Duodenal mucosa (tissue), 2 donors: ENCODE results near the gene CHST9.

Experiments
- H3K27ac ChIP-seq: one replicate; pipeline ENCODE4 v1.7.0; 2013; ENCODE audit warnings: low read depth, low read length
- H3K27me3 ChIP-seq, 2 donors: one replicate each; pipeline ENCODE4 v1.7.0; 2013; ENCODE audit warnings: low read length in 2 of 2, control low read depth in 1 of 2; ENCODE audit not compliant: insufficient read depth in 2 of 2, control insufficient read depth in 1 of 2
- H3K36me3 ChIP-seq, 2 donors: one replicate each; pipeline ENCODE4 v1.7.0; 2013; ENCODE audit warnings: low read length in 2 of 2, control low read depth in 1 of 2; ENCODE audit not compliant: insufficient read depth in 2 of 2, control insufficient read depth in 1 of 2
- H3K4me1 ChIP-seq, 2 donors: one replicate each; pipeline ENCODE4 v1.7.0; 2013; ENCODE audit warnings: low read length in 2 of 2, control low read depth in 1 of 2; ENCODE audit not compliant: insufficient read depth in 2 of 2, control insufficient read depth in 1 of 2
- H3K4me3 ChIP-seq, 2 donors: one replicate each; pipeline ENCODE4 v1.7.0; 2013; ENCODE audit warnings: low read length in 2 of 2, low read depth in 1 of 2
- H3K9ac ChIP-seq, 2 donors: one replicate each; pipeline ENCODE4 v1.7.0; 2013; ENCODE audit warnings: low read length in 2 of 2, low read depth in 1 of 2
- H3K9me3 ChIP-seq, 2 donors: one replicate each; pipeline ENCODE4 v1.7.0; 2013; ENCODE audit warnings: low read length in 2 of 2, control low read depth in 1 of 2; ENCODE audit not compliant: control insufficient read depth in 1 of 2

CHST9 gene

DNA sequence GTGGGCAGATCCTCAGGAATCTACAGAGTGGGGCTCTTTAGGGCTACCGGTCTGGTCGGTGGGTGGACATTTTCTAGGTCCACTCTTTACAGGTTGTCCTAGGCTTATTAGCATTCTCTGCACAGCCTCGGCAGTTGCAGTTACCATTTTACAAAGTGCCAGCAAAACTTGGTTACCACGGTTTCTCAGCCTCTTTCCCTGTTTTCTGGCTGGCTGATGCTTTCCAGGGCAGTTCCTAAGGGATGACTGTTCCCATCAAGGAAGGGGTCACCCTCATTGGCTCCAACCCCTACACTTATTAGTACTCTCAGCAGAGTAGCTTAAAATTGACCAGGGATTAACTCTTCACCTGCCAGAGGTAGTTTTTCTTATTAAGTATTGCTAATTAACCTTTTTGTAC lies 317.6 kb downstream of the CHST9 start:
- H3K27ac ChIP-seq: no peak overlapping the region
- no peaks in the 10 kb centered on the region for H3K4me1 ChIP-seq
- no peaks in the 10 kb centered on the region for H3K36me3 ChIP-seq
- no peak overlapping the region for H3K4me3 ChIP-seq
- no peaks in the 10 kb centered on the region for H3K9me3 ChIP-seq
- H3K9ac ChIP-seq: no peak overlapping the region
- H3K27me3 ChIP-seq: peaks cover 4 to 21% of the 10 kb centered on the region in 2 donors

DNA sequence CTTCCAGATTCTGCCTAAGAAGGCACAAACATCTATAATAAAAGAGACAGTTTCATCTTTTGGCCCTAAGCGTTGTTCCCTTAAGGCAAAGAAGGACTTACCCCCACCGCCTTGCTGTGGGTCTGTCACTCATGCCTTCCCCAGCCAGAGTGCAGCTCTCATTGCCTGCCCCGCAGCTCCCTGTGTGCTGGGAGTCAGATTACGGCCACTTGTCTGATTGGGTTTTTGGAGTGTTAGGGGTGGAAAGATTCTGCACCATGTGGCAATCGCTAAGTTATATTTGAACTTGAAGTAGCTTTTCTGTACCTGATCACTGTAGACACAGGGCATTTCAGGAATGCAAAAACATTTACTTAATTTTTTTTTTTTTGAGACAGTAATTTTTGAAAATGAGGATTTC lies 319.6 kb downstream of the CHST9 start, which contains the start of gene AQP4:
TSS of gene AQP4 (minus strand) at position 151 of the 400 bp plus-strand sequence. CDS start at position 133, 18 bp downstream.
- H3K27me3 ChIP-seq: peaks cover 4 to 24% of the 10 kb centered on the region in 2 donors
- H3K4me1 ChIP-seq: no peaks in the 10 kb centered on the region
- H3K4me3 ChIP-seq: no peak within 1 kb of the TSS
- H3K36me3 ChIP-seq: no peaks in the 10 kb centered on the region
- H3K9me3 ChIP-seq: no peaks in the 10 kb centered on the region
- H3K27ac ChIP-seq: no peak within 1 kb of the TSS
- H3K9ac ChIP-seq: no peak within 1 kb of the TSS

DNA sequence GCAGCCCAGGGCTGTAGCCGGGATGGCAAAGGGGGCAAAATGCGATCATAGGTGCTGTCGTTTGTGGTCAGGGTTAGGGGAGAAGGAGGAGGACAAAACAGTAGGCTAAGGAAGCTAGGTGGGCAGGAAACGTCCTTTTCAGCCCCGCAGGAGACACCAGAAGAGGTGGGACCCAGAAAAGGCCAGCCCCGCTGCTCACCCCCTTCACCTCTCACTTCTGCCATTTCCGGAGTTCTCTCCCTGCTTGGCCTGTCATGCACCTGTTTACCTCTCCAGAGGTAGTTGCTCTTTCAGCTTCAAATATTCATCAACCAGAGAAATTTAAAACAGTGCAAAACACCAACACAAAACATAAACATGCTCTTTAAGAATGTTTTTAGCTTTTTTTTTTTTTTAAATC lies 320.4 kb downstream of the CHST9 start:
- no peak overlapping the region for H3K9ac ChIP-seq
- H3K27me3 ChIP-seq: peaks cover 4 to 24% of the 10 kb centered on the region in 2 donors
- H3K36me3 ChIP-seq: no peaks in the 10 kb centered on the region
- H3K27ac ChIP-seq: no peak overlapping the region
- no peak overlapping the region for H3K4me3 ChIP-seq
- no peaks in the 10 kb centered on the region for H3K4me1 ChIP-seq
- H3K9me3 ChIP-seq: no peaks in the 10 kb centered on the region

DNA sequence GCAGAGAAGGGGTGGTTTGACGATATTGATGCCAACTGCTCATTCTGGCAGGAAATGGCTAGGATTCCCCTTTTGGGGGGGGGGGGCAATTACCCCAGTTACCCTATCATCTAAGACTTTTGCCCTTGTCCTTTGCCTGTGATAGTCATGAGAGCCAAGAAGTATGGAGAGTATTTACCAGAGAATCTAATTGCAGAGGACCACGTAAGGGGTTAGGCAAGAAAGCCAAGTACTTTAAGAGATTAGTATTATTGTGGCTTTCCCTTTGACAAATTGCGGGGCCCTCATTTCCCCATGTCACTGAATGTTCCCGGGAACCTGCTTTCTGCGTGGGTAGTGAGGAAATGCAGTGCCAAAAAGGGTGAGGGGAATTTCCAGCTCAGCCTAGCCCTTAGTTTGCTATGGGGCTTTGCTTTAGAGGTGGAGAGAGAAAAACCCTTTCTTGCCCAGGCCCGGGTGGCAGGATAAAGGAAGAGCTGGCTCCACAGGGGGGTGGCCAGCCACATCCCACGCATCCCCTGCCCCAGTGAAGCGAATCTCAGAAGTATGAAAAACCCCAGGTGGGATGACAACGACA lies 321.1 kb downstream of the CHST9 start:
- Histone ChIP-seq H3K9me3 (no peaks in the 10 kb centered on the region), H3K4me1 (no peaks in the 10 kb centered on the region), H3K4me3 (no peak overlapping the region), H3K9ac (no peak overlapping the region), H3K27me3 (peaks cover 4 to 24% of the 10 kb centered on the region in 2 donors), H3K27ac (no peak overlapping the region), H3K36me3 (no peaks in the 10 kb centered on the region)

DNA sequence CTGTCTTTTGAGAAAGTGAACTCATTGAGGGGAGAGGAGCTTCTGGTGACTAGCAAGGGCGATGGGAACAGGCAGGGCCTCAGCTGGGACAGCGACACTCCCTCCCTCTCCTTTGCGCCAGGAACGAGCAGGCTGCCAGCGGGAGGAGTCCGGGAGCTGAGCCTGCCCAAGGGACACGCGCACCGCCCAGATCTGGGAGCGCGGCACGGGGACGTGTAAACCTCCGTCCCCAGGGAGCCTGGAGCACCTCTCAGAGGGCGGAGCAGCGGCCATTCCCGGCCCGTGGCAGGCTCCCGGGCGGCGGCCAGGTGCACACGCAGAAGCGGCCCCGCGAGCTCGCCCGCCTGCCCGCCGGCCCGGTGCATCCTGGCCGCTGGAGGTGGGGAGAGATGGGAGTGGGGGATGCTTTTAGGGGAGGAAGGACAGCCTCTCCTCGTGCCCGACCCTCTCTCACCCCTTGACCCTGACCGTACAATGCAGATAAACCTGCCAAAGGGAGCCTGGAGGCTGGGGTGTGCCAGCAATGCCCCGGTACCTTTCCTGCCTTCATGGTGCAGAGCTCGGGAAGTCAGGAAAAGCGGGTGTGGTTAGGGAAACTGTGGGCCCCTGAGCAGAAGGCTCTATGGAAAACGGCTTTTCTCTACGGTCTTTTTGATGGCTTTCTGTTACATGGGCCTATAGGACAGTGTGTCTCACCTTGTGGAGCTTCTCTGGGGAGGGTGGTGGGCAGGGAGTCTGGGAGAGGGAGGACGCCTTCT lies 321.8 kb downstream of the CHST9 start:
- H3K4me3 ChIP-seq: peak overlapping the region; percentile 29 to 30
- H3K27me3 ChIP-seq: peaks cover 4 to 24% of the 10 kb centered on the region in 2 donors
- no peaks in the 10 kb centered on the region for H3K36me3 ChIP-seq
- H3K27ac ChIP-seq: no peak overlapping the region
- no peaks in the 10 kb centered on the region for H3K9me3 ChIP-seq
- H3K9ac ChIP-seq: no peak overlapping the region
- no peaks in the 10 kb centered on the region for H3K4me1 ChIP-seq

DNA sequence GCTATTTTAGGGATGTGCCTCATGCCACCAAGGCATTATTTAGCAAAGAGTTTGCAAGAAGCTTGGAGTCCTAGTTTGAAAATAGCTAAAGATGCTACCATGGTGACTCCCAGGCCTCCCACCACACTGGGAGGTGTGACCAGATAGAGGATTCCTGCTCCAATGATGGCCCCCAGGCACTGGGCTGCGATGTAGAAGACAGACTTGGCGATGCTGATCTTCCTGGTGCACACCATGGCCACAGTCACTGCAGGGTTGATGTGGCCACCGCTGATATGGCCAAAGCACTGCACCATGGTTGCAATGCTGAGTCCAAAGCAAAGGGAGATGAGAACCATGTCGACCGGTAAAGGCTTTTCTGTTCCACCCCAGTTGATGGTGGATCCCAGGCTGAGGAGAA lies 323.0 kb downstream of the CHST9 start:
- no peaks in the 10 kb centered on the region for H3K4me1 ChIP-seq
- H3K27ac ChIP-seq: no peak overlapping the region
- no peaks in the 10 kb centered on the region for H3K9me3 ChIP-seq
- H3K27me3 ChIP-seq: peaks cover 4 to 24% of the 10 kb centered on the region in 2 donors
- no peak overlapping the region for H3K4me3 ChIP-seq
- H3K36me3 ChIP-seq: no peaks in the 10 kb centered on the region
- H3K9ac ChIP-seq: no peak overlapping the region
